AG04449 (cell line): ENCODE results near the gene FAM234A.

Source experiments
- CTCF ChIA-PET: fragments of 350-600 bp; formaldehyde crosslinking; extraction: SDS; loops from one replicate; lab custom pipeline; 2021; ENCODE audit warnings: antibody characterized with exemption; lab: Yijun Ruan, JAX
- POLR2A ChIA-PET: fragments of 400-600, 350-600 bp; formaldehyde crosslinking; extraction: SDS; loops from one replicate; lab custom pipeline; 2020; ENCODE audit warnings: antibody characterized with exemption, inconsistent platforms; lab: Yijun Ruan, JAX
- DNase-seq: peaks from one replicate; pipeline ENCODE4 v3.0.0-alpha.2; 2010; ENCODE audit warnings: low read depth, low spot score
- H3K4me3 ChIP-seq: 2 replicates; pipeline ENCODE4 v1.5.1; 2011; ENCODE audit warnings: low read depth, mild to moderate bottlenecking, control low read depth, low read length
- CTCF ChIP-seq: IDR thresholded peaks from one replicate; pipeline ENCODE4 v1.5.1; 2011; ENCODE audit warnings: mild to moderate bottlenecking, moderate library complexity, low read length, control low read depth, inconsistent platforms; ENCODE audit not compliant: insufficient read depth; ENCODE audit errors: missing control alignments

The FAM234A gene

GRCh38 chr16:189604-190186 lies 44.9 kb upstream of the FAM234A start:
- CTCF ChIA-PET, result interaction anchor here (2.0 to 9.6 kb wide), 2 partner anchors 7 to 93 kb away, joined by 7 to 81 read pairs; partner anchors contain the start of gene HBQ1
- H3K4me3 ChIP-seq, result no peak overlapping the region
- POLR2A ChIA-PET, result interaction anchor here (0.6 kb wide), 1 partner anchor 9 kb away, joined by 3 read pairs; the partner anchor contains the start of gene HBQ1
- TF ChIP-seq CTCF, result no peak
- DNase-seq, result no peak

GRCh38 chr16:191831-192230 lies 42.8 kb upstream of the FAM234A start:
- CTCF ChIA-PET, result interaction anchor here (0.8 to 9.6 kb wide), 2 partner anchors 9 to 85 kb away, joined by 6 to 81 read pairs; partner anchors contain the start of gene HBQ1
- POLR2A ChIA-PET, result interaction anchor here (1.1 kb wide), 1 partner anchor 38 kb away, joined by 3 read pairs; the partner anchor contains the start of gene LUC7L
- TF ChIP-seq CTCF, result no peak
- DNase-seq, result no peak
- H3K4me3 ChIP-seq, result no peak overlapping the region

GRCh38 chr16:192686-193085 lies 41.9 kb upstream of the FAM234A start:
- ChIA-PET CTCF (interaction anchor here (1.5 to 9.6 kb wide), 2 partner anchors 10 to 85 kb away, joined by 6 to 81 read pairs; partner anchors contain the start of gene HBQ1), POLR2A (no interaction called here)
- no peak for TF ChIP-seq CTCF
- no peak for DNase-seq
- no peak overlapping the region for H3K4me3 ChIP-seq

GRCh38 chr16:193441-193840 lies 41.2 kb upstream of the FAM234A start:
- DNase-seq, result no peak
- no peak for TF ChIP-seq CTCF
- POLR2A ChIA-PET, result no interaction called here
- no peak overlapping the region for H3K4me3 ChIP-seq
- CTCF ChIA-PET, result interaction anchor here (1.5 to 9.6 kb wide), 2 partner anchors 11 to 86 kb away, joined by 6 to 81 read pairs; partner anchors contain the start of gene HBQ1

GRCh38 chr16:194516-194915 lies 40.1 kb upstream of the FAM234A start:
- no peak for TF ChIP-seq CTCF
- H3K4me3 ChIP-seq, result no peak overlapping the region
- POLR2A ChIA-PET, result no interaction called here
- CTCF ChIA-PET, result interaction anchor here (0.7 to 9.6 kb wide), 3 partner anchors 11 to 61 kb away, joined by 3 to 81 read pairs (median 3); partner anchors contain the start of gene HBQ1
- no peak for DNase-seq

GRCh38 chr16:200388-200787 lies 34.2 kb upstream of the FAM234A start:
- H3K4me3 ChIP-seq, result no peak overlapping the region
- TF ChIP-seq CTCF, result no peak
- ChIA-PET CTCF (interaction anchor here (0.8 to 3.0 kb wide), 3 partner anchors 11 to 27 kb away, joined by 3 to 8 read pairs (median 5); no protein-coding TSS in a partner anchor), POLR2A (no interaction called here)
- peak; percentile 44 for DNase-seq
